Breast epithelium (tissue), 3 donors: Measurements from ENCODE around the gene PLCL2.

Experiments used
- POLR2A ChIP-seq: fragments of 450-650 bp; IDR thresholded peaks from one replicate; pipeline ENCODE4 v1.6.1; 2016; ENCODE audit warnings: antibody characterized with exemption, mild to moderate bottlenecking, moderate library complexity
- POLR2AphosphoS5 ChIP-seq, 3 donors: sonication (generic); formaldehyde crosslinking; IDR thresholded peaks; one replicate each; pipeline ENCODE4 v1.6.1; 2017; ENCODE audit warnings: antibody characterized with exemption in 3 of 3
- TF ChIP-seq, protein P1 (sequence below), 3 donors: fragments of 450-650 bp; IDR thresholded peaks; one replicate each; pipeline ENCODE4 v1.5.1; 2016 to 2017; ENCODE audit warnings: antibody characterized with exemption in 3 of 3, mild to moderate bottlenecking in 3 of 3, moderate library complexity in 3 of 3

DNA sequence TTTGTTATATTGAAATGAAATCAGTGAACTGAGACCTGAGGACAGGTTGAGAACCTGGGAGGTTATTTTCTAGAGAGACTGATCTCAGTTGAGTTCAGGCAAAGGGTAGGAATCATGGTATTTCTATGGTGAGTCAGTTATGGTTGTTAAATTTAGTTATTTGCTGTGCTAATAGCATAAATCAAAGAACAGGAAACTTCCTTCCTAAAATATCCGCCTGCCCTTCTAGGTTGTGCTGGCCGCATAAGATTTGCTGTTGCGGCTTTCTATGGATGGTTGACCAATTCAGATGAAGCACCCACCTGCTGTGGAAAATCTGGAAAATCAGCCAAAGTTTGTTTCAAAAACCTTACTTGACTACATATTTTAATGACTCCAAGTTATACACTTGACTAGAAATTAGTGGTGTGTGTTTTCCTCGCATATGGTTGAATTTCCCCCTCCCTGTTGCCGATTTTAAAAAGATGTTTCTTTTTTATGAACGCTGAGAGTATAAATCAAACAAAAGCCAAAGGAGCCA, 52.6 kb downstream of the PLCL2 start:
- TF ChIP-seq, protein P1, sequence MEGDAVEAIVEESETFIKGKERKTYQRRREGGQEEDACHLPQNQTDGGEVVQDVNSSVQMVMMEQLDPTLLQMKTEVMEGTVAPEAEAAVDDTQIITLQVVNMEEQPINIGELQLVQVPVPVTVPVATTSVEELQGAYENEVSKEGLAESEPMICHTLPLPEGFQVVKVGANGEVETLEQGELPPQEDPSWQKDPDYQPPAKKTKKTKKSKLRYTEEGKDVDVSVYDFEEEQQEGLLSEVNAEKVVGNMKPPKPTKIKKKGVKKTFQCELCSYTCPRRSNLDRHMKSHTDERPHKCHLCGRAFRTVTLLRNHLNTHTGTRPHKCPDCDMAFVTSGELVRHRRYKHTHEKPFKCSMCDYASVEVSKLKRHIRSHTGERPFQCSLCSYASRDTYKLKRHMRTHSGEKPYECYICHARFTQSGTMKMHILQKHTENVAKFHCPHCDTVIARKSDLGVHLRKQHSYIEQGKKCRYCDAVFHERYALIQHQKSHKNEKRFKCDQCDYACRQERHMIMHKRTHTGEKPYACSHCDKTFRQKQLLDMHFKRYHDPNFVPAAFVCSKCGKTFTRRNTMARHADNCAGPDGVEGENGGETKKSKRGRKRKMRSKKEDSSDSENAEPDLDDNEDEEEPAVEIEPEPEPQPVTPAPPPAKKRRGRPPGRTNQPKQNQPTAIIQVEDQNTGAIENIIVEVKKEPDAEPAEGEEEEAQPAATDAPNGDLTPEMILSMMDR (IDR thresholded peaks at IDR 0.05) = no peak
- TF ChIP-seq POLR2A = no peak
- no peak for TF ChIP-seq POLR2AphosphoS5 (IDR thresholded peaks at IDR 0.05)
